Activated CD8-positive, alpha-beta memory T cell treated with anti-CD3 and anti-CD28 coated beads for 1 hour (primary cell): ENCODE results near the gene GMIP.
"Not testable (repeated sequence)": the region's sequence is repeated elsewhere in the genome, so short reads cannot be mapped to it uniquely, and the experiment has no call there.

Experiments
- DNase-seq, 2 donors: peaks; one replicate each; pipeline ENCODE4 v3.0.0-alpha.2; 2020; ENCODE audit warnings: low read depth in 1 of 2; ENCODE audit errors: extremely low read depth in 1 of 2

The GMIP gene

GRCh38 chr19:19643158-19644053, at the start of gene GMIP:
Gene GMIP (minus strand): TSS chr19:19643657. CDS start chr19:19643529, 128 bp downstream.
- DNase-seq: peak; percentile 74 to 87

- DNase-seq: no peak
These were observed 48.2 kb upstream of the GMIP start for GRCh38 chr19:19691683-19692082.

GRCh38 chr19:19689023-19689422, 45.6 kb upstream of the GMIP start:
- not testable (repeated sequence) for DNase-seq

- no peak for DNase-seq
These were observed 43.6 kb upstream of the GMIP start for GRCh38 chr19:19687090-19687489.

DNA sequence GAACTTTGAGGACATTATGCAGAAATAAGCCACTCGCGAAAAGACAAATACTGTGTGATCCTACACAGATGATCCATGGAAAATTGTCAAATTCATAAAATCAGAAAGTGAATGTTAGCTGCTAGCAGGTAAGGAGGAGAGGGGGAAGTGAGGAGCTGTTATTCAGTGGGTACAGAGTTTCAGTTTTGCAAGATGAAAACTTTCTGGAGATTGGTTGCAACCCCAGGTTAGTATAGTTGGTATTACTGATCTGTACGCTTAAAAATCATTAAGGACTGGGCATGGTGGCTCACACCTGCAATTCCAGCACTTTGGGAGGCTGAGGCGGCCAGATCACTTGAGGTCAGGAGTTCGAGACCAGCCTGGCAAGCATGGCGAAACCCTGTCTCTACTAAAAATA, 43.1 kb upstream of the GMIP start:
- no peak for DNase-seq

DNA sequence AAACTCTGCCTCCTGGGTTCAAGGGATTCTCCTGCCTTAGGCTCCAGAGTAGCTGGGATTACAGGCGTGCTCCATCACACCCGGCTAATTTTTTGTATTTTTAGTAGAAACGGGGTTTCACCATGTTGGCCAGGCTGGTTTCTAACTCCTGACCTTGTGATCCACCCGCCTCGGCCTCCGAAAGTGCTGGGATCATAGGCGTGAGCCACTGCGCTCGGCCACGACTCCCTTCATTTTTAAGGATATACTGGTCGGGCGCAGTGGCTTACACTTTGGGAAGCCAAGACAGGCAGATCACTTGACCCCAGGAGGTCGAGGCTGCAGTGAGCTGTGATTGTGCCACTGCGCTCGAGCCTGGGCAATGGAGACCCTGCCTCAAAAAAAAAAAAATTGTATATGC, 42.7 kb upstream of the GMIP start:
- DNase-seq: not testable (repeated sequence)

DNA sequence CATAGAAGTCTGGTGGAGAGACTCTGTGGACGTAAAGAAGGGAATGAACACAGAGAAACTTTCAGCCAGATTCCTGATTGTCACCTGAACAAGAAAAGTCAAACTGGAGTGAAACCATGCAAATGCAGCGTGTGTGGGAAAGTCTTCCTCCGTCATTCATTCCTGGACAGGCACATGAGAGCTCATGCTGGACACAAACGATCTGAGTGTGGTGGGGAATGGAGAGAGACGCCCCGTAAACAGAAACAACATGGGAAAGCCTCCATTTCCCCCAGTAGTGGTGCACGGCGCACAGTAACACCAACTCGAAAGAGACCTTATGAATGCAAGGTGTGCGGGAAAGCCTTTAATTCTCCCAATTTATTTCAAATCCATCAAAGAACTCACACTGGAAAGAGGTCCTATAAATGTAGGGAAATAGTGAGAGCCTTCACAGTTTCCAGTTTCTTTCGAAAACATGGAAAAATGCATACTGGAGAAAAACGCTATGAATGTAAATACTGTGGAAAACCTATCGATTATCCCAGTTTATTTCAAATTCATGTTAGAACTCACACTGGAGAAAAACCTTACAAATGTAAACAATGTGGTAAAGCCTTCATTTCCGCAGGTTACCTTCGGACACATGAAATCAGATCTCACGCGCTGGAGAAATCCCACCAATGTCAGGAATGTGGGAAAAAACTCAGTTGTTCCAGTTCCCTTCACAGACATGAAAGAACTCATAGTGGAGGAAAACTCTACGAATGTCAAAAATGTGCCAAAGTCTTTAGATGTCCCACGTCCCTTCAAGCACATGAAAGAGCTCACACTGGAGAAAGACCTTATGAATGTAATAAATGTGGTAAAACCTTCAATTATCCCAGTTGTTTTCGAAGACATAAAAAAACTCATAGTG, 36.0 kb upstream of the GMIP start:
- no peak for DNase-seq

GRCh38 chr19:19677579-19677978, 34.1 kb upstream of the GMIP start:
- DNase-seq: no peak

DNA sequence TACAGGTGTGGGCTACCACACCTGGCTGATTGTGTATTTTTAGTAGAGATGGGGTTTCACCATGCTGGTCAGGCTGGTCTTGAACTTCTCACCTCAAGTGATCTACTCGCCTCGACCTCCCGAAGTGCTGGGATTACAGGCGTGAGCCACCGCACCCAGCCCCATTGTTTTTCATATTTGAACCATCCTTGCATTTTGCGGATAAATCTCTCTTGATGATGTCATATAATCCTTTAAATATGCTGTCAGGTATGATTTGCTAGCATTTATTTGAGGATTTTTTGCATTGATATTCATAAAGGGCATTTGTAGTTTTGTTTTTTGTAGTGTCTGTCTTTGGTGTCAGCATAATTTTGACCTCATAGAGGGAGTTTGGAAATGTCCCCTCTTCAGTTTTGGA, 30.9 kb upstream of the GMIP start:
- no peak for DNase-seq

DNA sequence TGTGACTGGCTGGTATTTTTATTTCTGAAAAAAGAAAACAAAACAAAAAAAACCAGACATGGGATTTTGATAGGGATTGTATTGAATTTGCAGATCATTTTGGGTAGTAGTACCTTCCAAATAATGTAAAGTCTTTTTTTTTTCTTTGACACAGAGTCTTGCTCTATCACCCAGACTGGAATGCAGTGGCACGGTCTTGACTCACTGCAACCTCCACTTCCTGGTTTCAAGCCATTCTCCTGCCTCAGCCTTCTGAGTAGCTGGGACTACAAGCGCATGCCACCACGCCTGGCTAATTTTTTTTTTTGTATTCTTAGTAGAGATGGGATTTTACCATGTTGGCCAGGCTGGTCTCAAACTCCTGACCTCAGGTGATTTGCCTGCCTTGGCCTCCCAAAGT, 29.4 kb upstream of the GMIP start:
- no peak for DNase-seq

DNA sequence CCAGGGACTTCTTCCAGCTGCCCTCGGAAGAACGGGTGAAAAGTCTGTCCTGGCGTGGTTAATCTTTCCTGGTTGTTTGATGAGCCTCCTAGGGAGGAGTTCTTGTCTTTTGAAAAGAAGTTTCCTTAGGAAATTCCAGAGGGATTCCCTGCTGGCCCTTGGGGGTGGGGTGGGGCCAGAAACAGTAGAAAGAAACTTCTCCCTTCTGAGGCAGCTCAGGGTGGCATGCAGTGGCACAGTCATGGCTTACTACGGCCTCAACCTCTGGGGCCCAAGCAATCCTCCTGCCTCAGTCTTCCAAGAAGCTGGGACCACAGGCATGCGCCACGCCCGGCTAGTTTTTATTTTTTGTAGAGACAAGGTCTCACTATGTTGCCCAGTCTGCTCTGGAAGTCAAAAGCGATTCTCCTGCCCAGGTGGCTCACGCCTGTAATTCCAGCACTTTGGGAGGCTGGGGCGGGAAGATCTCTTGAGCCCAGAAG, 26.7 kb upstream of the GMIP start:
- DNase-seq: no peak

DNA sequence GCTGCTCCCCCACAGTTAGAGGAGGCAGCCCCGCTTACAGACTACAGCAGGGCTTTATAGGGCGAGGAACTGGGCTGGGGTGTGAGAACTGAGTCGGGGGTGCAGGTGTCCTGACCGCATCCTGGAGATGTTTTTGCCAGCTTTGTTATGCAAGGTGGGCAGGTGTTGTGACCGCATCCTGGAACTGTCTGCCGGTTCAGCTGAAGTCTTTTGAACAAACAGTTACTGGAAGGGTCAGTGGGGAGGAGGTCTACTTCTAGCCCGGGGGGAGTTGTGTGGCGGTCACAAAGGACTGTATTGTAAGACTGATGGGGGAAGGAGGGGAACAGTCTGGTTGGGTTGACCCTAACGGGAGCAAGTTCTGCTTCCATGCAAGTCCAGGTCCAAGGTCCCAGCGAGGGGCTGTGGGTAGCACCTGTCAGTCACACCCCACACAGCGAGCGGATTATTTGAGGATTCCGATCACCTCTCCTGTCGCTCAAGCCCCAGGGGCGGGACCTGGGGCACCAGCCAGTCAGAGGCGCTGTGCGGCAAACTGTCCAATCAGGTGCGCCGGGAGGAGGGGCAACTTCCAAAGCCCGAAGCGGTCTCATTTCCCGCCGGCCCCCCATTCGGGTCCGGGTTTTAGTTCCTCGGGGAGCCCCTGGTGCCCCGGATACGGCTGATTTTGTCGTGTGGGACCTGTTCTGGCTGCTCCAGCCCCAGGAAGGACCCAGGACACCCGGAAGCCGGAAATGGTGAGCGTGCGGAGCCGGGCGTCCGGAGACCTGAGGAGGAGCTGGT, 25.0 kb upstream of the GMIP start, which contains the start of gene ZNF101:
TSS of gene ZNF101 (plus strand) at position 610 of the 783 bp plus-strand sequence. CDS start at position 735, 125 bp downstream.
- peak; percentile 82 to 89 for DNase-seq

DNA sequence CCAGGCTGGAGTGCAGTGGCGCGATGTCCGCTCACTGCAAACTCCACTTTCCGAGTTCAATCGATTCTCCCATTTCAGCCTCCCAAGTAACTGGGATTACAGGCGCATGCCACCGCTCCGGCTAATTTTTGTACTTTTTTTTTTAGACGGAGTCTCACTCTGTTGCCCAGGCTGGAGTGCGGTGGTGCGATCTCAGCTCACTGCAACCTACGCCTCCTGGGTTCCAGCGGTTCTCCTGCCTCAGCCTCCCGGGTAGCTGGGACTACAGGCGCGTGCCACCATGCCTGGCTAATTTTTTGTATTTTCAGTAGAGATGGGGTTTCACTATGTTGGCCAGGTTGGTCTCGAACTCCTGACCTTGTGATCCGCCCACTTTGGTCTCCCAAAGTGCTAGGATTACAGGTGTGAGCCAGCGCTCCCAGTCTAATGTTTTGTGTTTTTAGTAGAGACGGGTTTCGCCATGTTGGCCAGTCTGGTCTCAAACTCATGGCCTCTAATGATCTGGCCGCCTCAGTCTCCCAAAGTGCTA, 22.0 kb upstream of the GMIP start:
- not testable (repeated sequence) for DNase-seq

- DNase-seq: peak; percentile 88 to 89
These were observed 20.0 kb upstream of the GMIP start, which contains the start of gene ATP13A1 for GRCh38 chr19:19663256-19664120. Gene ATP13A1 (minus strand): TSS chr19:19663676. CDS start chr19:19663666, 10 bp downstream.

DNA sequence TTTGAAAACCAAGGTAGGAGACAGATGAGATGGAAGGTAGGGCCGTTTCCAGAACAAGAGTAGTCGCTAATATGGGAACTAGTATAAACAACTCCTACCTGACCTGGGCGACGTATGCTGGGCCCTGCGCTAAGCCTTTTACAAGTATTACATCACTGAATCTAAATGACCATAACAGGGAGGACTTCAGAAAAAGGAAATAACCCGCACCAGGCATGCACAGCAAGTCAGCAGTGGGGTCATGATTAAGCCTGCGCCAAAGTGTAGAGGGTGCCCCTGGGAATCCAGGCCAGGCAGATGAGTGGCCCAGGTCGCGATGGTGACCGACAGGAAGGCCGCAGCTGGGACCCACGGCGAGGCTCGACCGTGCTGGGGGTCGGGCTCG, 19.4 kb upstream of the GMIP start:
- DNase-seq: no peak

GRCh38 chr19:19662344-19662743, 18.9 kb upstream of the GMIP start:
- DNase-seq: no peak

- no peak for DNase-seq
These were observed 18.3 kb upstream of the GMIP start for GRCh38 chr19:19661675-19662251.

- no peak for DNase-seq
These were observed 17.8 kb upstream of the GMIP start for GRCh38 chr19:19661141-19661674.
